GM12878 (cell line): Measurements from ENCODE around the gene USP38.

Source experiments
- BACH1 ChIP-seq: fragments of 450-650 bp; IDR thresholded peaks from 2 replicates; pipeline ENCODE4 v1.6.1; 2017; ENCODE audit warnings: mild to moderate bottlenecking, borderline replicate concordance
- CBX5 ChIP-seq: sonication (generic); IDR thresholded peaks from 2 replicates; pipeline ENCODE4 v1.6.1; 2016; ENCODE audit warnings: low read depth, moderate library complexity, mild to moderate bottlenecking, inconsistent platforms
- CHD4 ChIP-seq: fragments of 200-600 bp; sonication (generic); IDR thresholded peaks from 2 replicates; pipeline ENCODE4 v1.6.1; 2016; ENCODE audit warnings: mild to moderate bottlenecking
- EP300 ChIP-seq, 2 experiments: fragments of 150-350 bp in 1 of 2; IDR thresholded peaks; 2 replicates each; pipeline ENCODE4 v1.6.1; 2011 to 2012; ENCODE audit warnings: low read depth in 2 of 2, low read length in 2 of 2, borderline replicate concordance in 1 of 2, improper control_type of control experiment in 1 of 2, inconsistent platforms in 1 of 2; ENCODE audit not compliant: control insufficient read depth in 1 of 2
- JUND ChIP-seq: IDR thresholded peaks from 2 replicates; pipeline ENCODE4 v1.6.1; 2012; ENCODE audit warnings: low read depth, mild to moderate bottlenecking, low read length, improper control_type of control experiment, moderate library complexity
- PAX5 ChIP-seq: IDR thresholded peaks from 2 replicates; pipeline ENCODE4 v1.6.1; 2011; ENCODE audit warnings: low read depth, low read length, borderline replicate concordance
- POLR2AphosphoS5 ChIP-seq: IDR thresholded peaks from 2 replicates; pipeline ENCODE4 v1.6.1; 2011; ENCODE audit warnings: mild to moderate bottlenecking, low read length, inconsistent platforms
- USF1 ChIP-seq: IDR thresholded peaks from 2 replicates; pipeline ENCODE4 v1.6.1; 2011; ENCODE audit warnings: borderline replicate concordance, low read depth, mild to moderate bottlenecking, moderate library complexity, mixed read lengths, low read length; ENCODE audit not compliant: insufficient read depth; ENCODE audit errors: extremely low read length
- ZZZ3 ChIP-seq: IDR thresholded peaks from 2 replicates; pipeline ENCODE4 v1.6.1; 2011; ENCODE audit warnings: low read depth; ENCODE audit not compliant: control insufficient read depth, insufficient read length
- TF ChIP-seq, protein P1 (sequence below): IDR thresholded peaks from 2 replicates; pipeline ENCODE4 v1.6.1; 2012; ENCODE audit warnings: improper control_type of control experiment, low read depth, low read length; ENCODE audit not compliant: insufficient replicate concordance
- TF ChIP-seq, protein P2 (sequence below), 3 experiments: IDR thresholded peaks in 2 of 3; conservative IDR thresholded peaks in 1 of 3; 2 replicates each; pipeline ENCODE4 v1.5.1; 2011; ENCODE audit warnings: low read depth in 3 of 3, low read length in 3 of 3, mild to moderate bottlenecking in 3 of 3, control low read depth in 2 of 3, moderate library complexity in 2 of 3, inconsistent platforms in 1 of 3, mixed read lengths in 1 of 3; ENCODE audit not compliant: control insufficient read depth in 2 of 3, insufficient read depth in 1 of 3; ENCODE audit errors: extremely low read depth in 1 of 3
- TF ChIP-seq, protein P3 (sequence below): IDR thresholded peaks from 2 replicates; pipeline ENCODE4 v1.6.1; 2011; ENCODE audit warnings: low read depth, mild to moderate bottlenecking, low read length, moderate library complexity, borderline replicate concordance; ENCODE audit errors: extremely low read depth
- TF ChIP-seq, protein P4 (sequence below): IDR thresholded peaks from 2 replicates; pipeline ENCODE4 v1.6.1; 2012; ENCODE audit warnings: low read depth, low read length, improper control_type of control experiment

DNA sequence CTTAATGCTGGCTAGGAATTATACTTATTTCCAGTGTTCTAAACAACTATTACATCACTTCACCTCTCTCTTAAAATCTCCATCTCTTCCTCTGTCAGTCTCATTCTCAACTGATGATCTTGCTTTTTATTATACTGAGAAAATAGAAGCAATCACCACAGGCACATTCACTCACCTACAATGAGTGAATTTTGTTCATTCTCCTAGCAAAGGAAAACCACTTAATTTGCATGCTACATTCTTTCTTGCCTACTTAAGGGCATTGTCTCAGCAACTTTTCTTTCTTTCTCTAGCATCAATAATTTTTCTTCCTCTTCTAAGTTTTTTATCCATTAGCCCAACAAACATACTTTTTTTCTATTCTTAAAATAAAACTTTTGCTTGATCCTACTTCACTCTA is 21.1 kb upstream of the USP38 start:
- TF ChIP-seq, protein P1, sequence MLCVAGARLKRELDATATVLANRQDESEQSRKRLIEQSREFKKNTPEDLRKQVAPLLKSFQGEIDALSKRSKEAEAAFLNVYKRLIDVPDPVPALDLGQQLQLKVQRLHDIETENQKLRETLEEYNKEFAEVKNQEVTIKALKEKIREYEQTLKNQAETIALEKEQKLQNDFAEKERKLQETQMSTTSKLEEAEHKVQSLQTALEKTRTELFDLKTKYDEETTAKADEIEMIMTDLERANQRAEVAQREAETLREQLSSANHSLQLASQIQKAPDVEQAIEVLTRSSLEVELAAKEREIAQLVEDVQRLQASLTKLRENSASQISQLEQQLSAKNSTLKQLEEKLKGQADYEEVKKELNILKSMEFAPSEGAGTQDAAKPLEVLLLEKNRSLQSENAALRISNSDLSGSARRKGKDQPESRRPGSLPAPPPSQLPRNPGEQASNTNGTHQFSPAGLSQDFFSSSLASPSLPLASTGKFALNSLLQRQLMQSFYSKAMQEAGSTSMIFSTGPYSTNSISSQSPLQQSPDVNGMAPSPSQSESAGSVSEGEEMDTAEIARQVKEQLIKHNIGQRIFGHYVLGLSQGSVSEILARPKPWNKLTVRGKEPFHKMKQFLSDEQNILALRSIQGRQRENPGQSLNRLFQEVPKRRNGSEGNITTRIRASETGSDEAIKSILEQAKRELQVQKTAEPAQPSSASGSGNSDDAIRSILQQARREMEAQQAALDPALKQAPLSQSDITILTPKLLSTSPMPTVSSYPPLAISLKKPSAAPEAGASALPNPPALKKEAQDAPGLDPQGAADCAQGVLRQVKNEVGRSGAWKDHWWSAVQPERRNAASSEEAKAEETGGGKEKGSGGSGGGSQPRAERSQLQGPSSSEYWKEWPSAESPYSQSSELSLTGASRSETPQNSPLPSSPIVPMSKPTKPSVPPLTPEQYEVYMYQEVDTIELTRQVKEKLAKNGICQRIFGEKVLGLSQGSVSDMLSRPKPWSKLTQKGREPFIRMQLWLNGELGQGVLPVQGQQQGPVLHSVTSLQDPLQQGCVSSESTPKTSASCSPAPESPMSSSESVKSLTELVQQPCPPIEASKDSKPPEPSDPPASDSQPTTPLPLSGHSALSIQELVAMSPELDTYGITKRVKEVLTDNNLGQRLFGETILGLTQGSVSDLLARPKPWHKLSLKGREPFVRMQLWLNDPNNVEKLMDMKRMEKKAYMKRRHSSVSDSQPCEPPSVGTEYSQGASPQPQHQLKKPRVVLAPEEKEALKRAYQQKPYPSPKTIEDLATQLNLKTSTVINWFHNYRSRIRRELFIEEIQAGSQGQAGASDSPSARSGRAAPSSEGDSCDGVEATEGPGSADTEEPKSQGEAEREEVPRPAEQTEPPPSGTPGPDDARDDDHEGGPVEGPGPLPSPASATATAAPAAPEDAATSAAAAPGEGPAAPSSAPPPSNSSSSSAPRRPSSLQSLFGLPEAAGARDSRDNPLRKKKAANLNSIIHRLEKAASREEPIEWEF: no peak
- TF ChIP-seq BACH1 (no peak), PAX5 (no peak), JUND (no peak), POLR2AphosphoS5 (no peak), ZZZ3 (no peak), CBX5 (no peak), USF1 (no peak), EP300 (IDR thresholded peaks at IDR 0.05; ENCODE audit: borderline replicate concordance in 1 of 2, control insufficient read depth in 1 of 2, low read depth in 2 of 2, low read length in 2 of 2) (no peak), CHD4 (no peak)
- TF ChIP-seq, protein P2, sequence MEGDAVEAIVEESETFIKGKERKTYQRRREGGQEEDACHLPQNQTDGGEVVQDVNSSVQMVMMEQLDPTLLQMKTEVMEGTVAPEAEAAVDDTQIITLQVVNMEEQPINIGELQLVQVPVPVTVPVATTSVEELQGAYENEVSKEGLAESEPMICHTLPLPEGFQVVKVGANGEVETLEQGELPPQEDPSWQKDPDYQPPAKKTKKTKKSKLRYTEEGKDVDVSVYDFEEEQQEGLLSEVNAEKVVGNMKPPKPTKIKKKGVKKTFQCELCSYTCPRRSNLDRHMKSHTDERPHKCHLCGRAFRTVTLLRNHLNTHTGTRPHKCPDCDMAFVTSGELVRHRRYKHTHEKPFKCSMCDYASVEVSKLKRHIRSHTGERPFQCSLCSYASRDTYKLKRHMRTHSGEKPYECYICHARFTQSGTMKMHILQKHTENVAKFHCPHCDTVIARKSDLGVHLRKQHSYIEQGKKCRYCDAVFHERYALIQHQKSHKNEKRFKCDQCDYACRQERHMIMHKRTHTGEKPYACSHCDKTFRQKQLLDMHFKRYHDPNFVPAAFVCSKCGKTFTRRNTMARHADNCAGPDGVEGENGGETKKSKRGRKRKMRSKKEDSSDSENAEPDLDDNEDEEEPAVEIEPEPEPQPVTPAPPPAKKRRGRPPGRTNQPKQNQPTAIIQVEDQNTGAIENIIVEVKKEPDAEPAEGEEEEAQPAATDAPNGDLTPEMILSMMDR (IDR thresholded peaks at IDR 0.05 in 2 of 3, conservative IDR thresholded peaks at IDR 0.05 in 1 of 3; ENCODE audit: control insufficient read depth in 2 of 3, extremely low read depth in 1 of 3, insufficient read depth in 1 of 3, low read depth in 3 of 3, low read length in 3 of 3): no peak
- TF ChIP-seq, protein P3, sequence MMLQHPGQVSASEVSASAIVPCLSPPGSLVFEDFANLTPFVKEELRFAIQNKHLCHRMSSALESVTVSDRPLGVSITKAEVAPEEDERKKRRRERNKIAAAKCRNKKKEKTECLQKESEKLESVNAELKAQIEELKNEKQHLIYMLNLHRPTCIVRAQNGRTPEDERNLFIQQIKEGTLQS: no peak
- TF ChIP-seq, protein P4, sequence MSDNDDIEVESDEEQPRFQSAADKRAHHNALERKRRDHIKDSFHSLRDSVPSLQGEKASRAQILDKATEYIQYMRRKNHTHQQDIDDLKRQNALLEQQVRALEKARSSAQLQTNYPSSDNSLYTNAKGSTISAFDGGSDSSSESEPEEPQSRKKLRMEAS: no peak
